ENCODE measurements around the gene SLIT3.

The SLIT3 gene

GRCh38 chr5:168992687-168993086, 308.3 kb downstream of the SLIT3 start:
- DNase-seq (ENCODE audit: low read depth in 2 of 2): no peak

DNA sequence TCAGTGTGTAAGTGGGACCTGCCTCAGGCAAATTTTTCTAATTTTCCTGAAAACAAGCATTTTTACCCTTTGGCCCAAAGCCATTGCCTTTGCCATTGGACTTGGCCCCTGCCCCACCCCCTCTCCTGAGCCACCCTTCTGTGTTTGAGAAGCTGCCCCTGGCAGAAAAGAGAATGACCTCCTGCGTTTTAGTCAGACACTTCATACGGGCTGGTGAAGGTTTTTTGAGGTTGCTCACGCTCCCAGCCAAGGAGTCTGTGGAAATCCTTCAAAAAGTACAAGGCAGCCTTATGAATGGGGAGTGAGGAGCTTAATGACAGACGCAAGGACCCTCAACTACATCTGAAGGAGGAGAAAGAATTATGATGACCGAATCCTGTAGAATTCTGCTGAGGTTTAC, 308.9 kb downstream of the SLIT3 start:
- no peak for DNase-seq (ENCODE audit: low read depth in 2 of 2)

DNA sequence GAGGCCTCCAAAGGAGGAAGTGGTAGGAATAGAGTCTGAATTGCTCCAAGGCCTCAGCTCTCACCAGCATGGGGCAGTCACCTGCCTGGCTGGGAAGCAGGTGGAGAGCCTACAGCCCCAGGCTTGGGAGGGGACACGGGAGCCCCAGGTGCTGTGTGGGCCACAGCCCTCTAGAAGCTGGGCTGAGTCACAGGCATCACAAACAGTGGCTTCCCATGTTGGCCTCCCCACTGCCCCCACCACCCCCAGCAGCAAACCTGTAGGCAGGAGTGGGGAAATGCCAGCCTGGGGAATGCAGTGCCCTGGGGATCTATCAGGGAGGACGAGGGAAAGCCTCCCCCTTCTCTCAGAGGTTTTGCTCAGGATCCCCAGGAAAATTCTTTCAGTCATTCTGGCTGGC, 309.6 kb downstream of the SLIT3 start:
- no peak for DNase-seq (ENCODE audit: low read depth in 2 of 2)

DNA sequence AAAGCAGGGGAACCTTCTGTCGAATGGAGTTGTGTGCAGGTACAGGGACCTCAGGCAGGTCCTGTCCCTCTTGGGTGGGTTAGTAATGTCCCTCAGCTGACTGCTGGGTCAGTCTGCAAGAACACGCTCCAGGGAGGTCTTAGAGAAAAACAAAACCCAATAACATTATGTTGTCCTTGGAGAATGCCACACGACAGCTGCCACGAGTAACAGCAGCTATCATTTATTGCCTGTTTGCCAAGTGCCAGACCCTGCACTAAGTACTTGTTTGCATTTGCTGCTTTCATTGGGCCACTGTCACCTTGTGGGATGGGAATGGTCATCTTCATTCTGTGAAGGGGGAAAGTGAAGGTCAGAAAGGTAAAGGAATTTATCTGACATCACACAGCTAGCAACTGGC, 310.3 kb downstream of the SLIT3 start:
- no peak for DNase-seq (ENCODE audit: low read depth in 2 of 2)

GRCh38 chr5:168989731-168990505, 311.0 kb downstream of the SLIT3 start:
- DNase-seq (ENCODE audit: low read depth in 2 of 2): no peak

DNA sequence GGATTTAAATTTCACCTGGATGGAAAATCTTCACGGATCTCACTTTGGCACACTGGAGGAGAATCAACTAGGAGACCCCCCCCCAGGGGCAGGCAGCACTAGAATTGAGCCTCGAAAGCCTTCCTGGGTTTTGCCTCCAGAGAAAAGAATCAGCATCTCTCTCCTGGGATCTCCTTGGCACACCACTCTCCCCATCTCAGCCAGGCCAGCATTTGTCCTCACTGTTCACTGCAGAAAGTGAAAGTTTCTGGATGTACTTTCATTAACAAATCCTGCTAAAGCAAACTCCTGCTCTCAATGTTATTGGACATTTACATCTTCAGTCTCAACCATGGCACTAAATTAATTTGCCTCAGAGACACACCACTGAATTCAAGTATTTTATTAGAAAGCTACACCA, 312.2 kb downstream of the SLIT3 start:
- no peak for DNase-seq (ENCODE audit: low read depth in 2 of 2)

GRCh38 chr5:168987543-168988300, 313.2 kb downstream of the SLIT3 start:
- DNase-seq (ENCODE audit: low read depth in 2 of 2): peak; percentile 39 to 61

- DNase-seq (ENCODE audit: low read depth in 2 of 2): no peak
Observed at GRCh38 chr5:168985454-168985853, 315.5 kb downstream of the SLIT3 start.

GRCh38 chr5:168984135-168984675, 316.7 kb downstream of the SLIT3 start:
- DNase-seq (ENCODE audit: low read depth in 2 of 2): no peak

- DNase-seq (ENCODE audit: low read depth in 2 of 2): no peak
Observed at GRCh38 chr5:168979135-168979534, 321.8 kb downstream of the SLIT3 start.

DNA sequence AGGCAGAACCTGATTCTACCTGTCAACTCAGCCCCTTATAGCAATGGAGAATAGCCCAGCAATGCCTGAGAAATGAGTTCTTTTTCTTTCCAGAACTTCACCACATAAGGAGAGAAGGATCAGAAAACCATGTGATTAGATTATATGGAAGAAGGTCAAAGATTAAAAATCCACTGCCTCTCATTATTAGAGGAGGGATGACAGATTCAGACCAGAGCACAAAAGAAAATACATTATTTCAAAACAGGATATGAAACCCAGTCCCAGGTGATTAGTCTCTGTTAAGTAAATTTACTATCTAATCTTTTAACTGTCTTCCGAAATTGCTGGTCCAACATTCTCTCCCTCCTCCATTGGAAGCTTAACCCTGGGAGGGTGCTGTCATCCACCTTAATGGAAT, 322.4 kb downstream of the SLIT3 start:
- DNase-seq (ENCODE audit: low read depth in 2 of 2): no peak

- DNase-seq (ENCODE audit: low read depth in 2 of 2): no peak
Observed at GRCh38 chr5:168978015-168978414, 322.9 kb downstream of the SLIT3 start.

DNA sequence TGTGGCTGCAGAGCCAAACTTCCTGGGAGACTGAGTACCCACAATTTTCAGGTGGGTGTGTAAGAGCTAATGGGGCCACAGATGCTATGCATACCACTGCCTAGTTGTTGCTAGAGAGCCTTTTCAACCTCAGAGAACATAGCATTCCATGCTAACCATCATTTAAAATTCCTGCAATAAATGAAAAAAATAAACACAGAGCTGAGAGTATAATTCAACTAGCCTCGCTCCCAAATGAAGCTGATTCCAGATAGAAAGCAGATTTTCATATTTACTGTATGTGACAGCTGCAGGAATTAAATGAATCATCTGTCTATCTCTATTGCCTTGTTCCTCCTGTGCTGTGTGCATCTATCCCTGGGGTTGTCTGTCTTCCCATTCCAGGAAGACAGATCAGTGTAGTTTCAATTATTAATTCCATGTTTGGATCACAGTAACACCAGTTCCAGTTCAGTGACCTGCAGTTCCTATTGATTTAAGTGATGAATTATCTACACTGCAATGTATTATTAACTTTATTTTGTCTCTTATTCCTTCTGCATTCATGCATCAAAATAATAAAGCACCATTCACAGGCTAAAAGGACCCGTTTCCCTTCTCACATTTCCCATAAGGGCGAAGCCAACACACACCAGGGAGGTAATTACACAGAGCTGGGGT, 324.5 kb downstream of the SLIT3 start:
- DNase-seq (ENCODE audit: low read depth in 2 of 2): no peak

- no peak for DNase-seq (ENCODE audit: low read depth in 2 of 2)
Observed at GRCh38 chr5:168975331-168975730, 325.6 kb downstream of the SLIT3 start.

DNA sequence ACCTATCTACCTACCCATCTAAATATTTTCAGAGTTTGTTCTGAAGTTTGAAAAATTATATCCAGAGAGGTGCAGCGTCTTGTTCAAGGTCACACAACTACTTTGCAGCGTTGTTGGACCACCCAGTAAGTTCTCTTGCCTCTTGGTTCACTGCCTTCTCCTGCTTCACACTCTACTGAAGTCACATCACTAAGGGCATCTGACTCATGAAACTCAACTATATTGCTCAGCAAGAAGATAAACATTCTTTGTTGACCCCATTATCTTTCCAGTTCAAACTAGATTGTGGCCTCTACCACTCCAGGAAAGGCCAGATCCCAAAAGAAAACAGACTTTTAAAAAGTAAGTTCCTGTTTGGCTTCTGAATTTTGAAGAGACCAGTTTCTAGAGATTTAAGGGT, 326.9 kb downstream of the SLIT3 start:
- DNase-seq (ENCODE audit: low read depth in 2 of 2): no peak

- DNase-seq (ENCODE audit: low read depth in 2 of 2): no peak
Observed at GRCh38 chr5:168972731-168973130, 328.2 kb downstream of the SLIT3 start.

DNA sequence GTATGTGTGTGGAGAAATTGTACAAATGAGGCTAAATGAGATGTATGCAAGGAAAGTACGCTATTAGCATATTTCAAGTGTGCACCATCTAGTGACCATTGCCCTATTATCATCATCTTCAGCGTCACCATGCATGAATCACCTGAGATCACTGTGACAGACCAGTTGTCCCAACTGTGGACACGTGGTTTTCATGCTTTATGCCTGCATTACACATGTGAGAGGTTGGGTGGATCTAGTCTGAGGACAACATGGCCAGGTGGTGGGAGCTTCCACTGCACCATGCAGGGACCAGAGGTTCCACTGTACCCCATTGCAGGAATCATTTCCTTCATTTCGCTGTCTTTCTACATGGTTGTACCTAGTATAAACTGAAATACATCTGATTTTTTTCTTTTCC, 329.8 kb downstream of the SLIT3 start:
- DNase-seq (ENCODE audit: low read depth in 2 of 2): no peak

GRCh38 chr5:168969326-168969886, 331.5 kb downstream of the SLIT3 start:
- DNase-seq (ENCODE audit: low read depth in 2 of 2): no peak

DNA sequence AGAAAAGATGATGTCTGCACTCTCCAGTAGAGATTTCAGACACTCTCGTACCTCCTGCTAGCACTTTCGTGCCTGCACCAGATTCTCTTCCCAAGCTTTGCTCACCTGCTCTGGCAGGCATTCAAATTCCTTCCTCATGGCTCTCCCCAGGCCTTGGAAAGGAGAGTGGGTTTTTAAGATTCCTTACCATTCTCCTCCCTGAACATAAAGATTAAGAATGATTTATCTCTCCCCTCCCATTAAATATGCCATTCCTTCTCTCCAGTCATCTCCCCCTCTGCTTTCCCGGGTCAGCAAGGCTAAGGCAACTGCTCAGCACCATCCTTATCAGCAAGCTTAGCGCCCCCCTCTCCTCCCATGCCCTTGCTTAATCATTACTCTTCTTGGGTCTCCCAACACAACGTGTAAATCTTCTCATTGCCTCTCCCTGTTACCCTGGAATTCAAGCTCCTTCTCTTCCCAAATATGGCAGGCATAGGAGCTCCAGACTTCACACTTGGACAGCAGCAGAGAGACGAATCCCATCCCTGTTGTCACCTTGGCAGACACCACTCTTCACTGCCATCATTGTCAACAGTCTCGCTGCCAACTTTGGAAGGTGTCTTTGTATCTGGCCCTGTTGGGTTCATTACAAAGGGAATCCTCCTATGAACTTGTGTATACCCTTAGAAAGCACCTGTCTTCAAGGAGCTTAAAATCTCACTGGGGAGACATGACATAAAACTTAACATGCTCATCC, 332.9 kb downstream of the SLIT3 start:
- no peak for DNase-seq (ENCODE audit: low read depth in 2 of 2)

DNA sequence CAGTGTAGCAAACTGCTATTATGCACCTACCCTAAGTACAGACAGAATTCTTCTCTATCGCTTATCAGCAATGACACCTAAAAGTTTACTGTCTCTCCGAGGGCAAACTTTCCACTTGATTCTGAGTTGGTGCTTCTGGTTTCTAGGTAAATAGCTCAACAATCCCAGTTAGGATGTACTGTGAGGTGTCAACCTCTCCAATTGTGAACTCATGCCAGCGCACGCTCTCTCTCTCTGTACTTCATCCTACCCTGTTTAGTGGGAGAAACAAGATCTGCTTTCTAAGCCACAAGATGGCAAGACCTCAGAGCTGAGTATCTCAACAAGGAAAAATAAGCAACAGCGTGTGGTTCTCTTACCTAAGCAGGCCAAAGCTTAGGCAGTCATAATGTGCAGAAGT, 335.3 kb downstream of the SLIT3 start:
- DNase-seq (ENCODE audit: low read depth in 2 of 2): no peak

GRCh38 chr5:168964182-168964581, 336.8 kb downstream of the SLIT3 start:
- no peak for DNase-seq (ENCODE audit: low read depth in 2 of 2)

Data from stimulated activated CD4-positive, alpha-beta T cell treated with anti-CD3 and anti-CD28 coated beads, Interleukin-4, amount 100 ng/mL, for 48 hours (primary cell).